HepG2 (cell line): ENCODE results near the gene BLZF1. TPM values are rescaled to one million over a fixed set of nuclear protein-coding genes. Genes with fewer than 3 reads are reported as not detected.

Experiments
- ATAC-seq: fragments of 200-7000 bp; cut with Tn5 transposase; 3 replicates; pipeline ENCODE4 v1.9.1; 2020; ENCODE audit warnings: mild to moderate bottlenecking, moderate library complexity
- BruUV-seq: library from RNA; stranded (reverse); fragments of 400-500 nt; replicated peaks from 2 replicates; lab custom pipeline; 2021; lab: Mats Ljungman, UMichigan
- CTCF ChIA-PET: fragments of 300-600 bp; formaldehyde crosslinking; extraction: SDS; loops from one replicate; lab custom pipeline; 2021; ENCODE audit warnings: low total read pairs, inconsistent platforms, low intra/inter-chr PET ratio; lab: Yijun Ruan, JAX
- POLR2A ChIA-PET: fragments of 350-600 bp; sonication (Branson Sonifier 250); formaldehyde crosslinking; loops from one replicate; lab custom pipeline; 2020; ENCODE audit warnings: antibody characterized with exemption, inconsistent platforms; lab: Yijun Ruan, JAX
- DNase-seq: peaks from one replicate; pipeline ENCODE4 v3.0.0-alpha.2; 2015; ENCODE audit warnings: low spot score
- FAIRE-seq: peaks from 3 replicates; lab custom pipeline; 2011; peaks lifted over from hg19 to GRCh38; lab: Jason Lieb, UNC
- H2AFZ ChIP-seq: one replicate; pipeline ENCODE4 v1.6.1; 2011; ENCODE audit warnings: low read length, inconsistent platforms
- H3K27ac ChIP-seq: fragments of 300-600 bp; 3 replicates; pipeline ENCODE4 v1.8.0; 2011; ENCODE audit warnings: mixed run types, mild to moderate bottlenecking, mixed read lengths, low read length, inconsistent platforms; ENCODE audit not compliant: insufficient read depth; ENCODE audit errors: extremely low read length
- H3K27me3 ChIP-seq, 2 experiments: fragments of 200-600 bp in 1 of 2; 2 replicates in 1 of 2; 3 replicates in 1 of 2; pipeline versions ENCODE4 v1.6.0 to v1.8.0; 2011; ENCODE audit warnings: low read length in 2 of 2, mild to moderate bottlenecking in 2 of 2, moderate library complexity in 2 of 2, inconsistent platforms in 1 of 2; ENCODE audit not compliant: insufficient read depth in 2 of 2, control insufficient read depth in 1 of 2
- H3K36me3 ChIP-seq, 2 experiments: fragments of 200-600 bp in 1 of 2; replicated peaks in 1 of 2; 2 replicates in 1 of 2; 3 replicates in 1 of 2; pipeline versions ENCODE4 v1.5.1 to v1.8.0; 2011; ENCODE audit warnings: low read length in 2 of 2, inconsistent platforms in 1 of 2; ENCODE audit not compliant: insufficient read depth in 2 of 2, control insufficient read depth in 1 of 2
- H3K4me1 ChIP-seq: 2 replicates; pipeline ENCODE4 v1.5.1; 2012; ENCODE audit warnings: low read length, inconsistent platforms; ENCODE audit not compliant: insufficient read depth
- H3K4me2 ChIP-seq: 2 replicates; pipeline ENCODE4 v1.6.0; 2011; ENCODE audit warnings: low read depth, low read length, inconsistent platforms
- H3K4me3 ChIP-seq, 3 experiments: fragments of 200-600 bp in 1 of 3; sonication (generic), shearing (Covaris generic) in 1 of 3; replicated peaks in 1 of 3; 2 replicates each; pipeline ENCODE4 v1.5.1; 2011 to 2016; ENCODE audit warnings: low read length in 3 of 3, inconsistent platforms in 2 of 3, low read depth in 2 of 3, mild to moderate bottlenecking in 2 of 3, control low read depth in 1 of 3, mixed read lengths in 1 of 3; ENCODE audit not compliant: insufficient read depth in 1 of 3
- H3K79me2 ChIP-seq: one replicate; pipeline ENCODE4 v1.6.1; 2011; ENCODE audit warnings: low read length, inconsistent platforms; ENCODE audit not compliant: insufficient read depth
- H3K9ac ChIP-seq: 2 replicates; pipeline ENCODE4 v1.6.0; 2011; ENCODE audit warnings: mild to moderate bottlenecking, low read depth, low read length, inconsistent platforms; ENCODE audit not compliant: insufficient read depth
- H3K9me3 ChIP-seq: 2 replicates; pipeline ENCODE4 v1.5.1; 2012; ENCODE audit warnings: mild to moderate bottlenecking, low read length
- H4K20me1 ChIP-seq: 2 replicates; pipeline ENCODE4 v1.6.0; 2011; ENCODE audit warnings: inconsistent platforms, mild to moderate bottlenecking, low read length, moderate library complexity; ENCODE audit not compliant: insufficient read depth
- GATA4 ChIP-seq: sonication (generic); IDR thresholded peaks from 2 replicates; pipeline ENCODE4 v1.6.1; 2016; ENCODE audit warnings: antibody characterized with exemption, low read depth, borderline replicate concordance
- RARA ChIP-seq: IDR thresholded peaks from 2 replicates; pipeline ENCODE4 v1.6.1; 2016; ENCODE audit warnings: missing genetic modification reagents, missing compliant biosample characterization
- RFX1 ChIP-seq: fragments of 450-650 bp; IDR thresholded peaks from 2 replicates; pipeline ENCODE4 v1.6.1; 2017
- RFX3 ChIP-seq: IDR thresholded peaks from 2 replicates; pipeline ENCODE4 v1.6.1; 2016; ENCODE audit warnings: missing biosample characterization, missing genetic modification reagents
- SALL1 ChIP-seq: sonication (generic); formaldehyde crosslinking; IDR thresholded peaks from 2 replicates; pipeline ENCODE4 v1.8.0; 2022; ENCODE audit warnings: mild to moderate bottlenecking, missing genetic modification reagents
- SMYD3 ChIP-seq: sonication (generic); formaldehyde crosslinking; IDR thresholded peaks from 2 replicates; pipeline ENCODE4 v1.8.1; 2023; ENCODE audit warnings: mild to moderate bottlenecking, missing genetic modification reagents
- XRCC5 ChIP-seq: fragments of 200-400 bp; formaldehyde crosslinking; optimal IDR thresholded peaks from 2 replicates; pipeline ENCODE3; 2017; ENCODE audit warnings: mild to moderate bottlenecking, low read length
- ZMYM4 ChIP-seq: sonication (generic); formaldehyde crosslinking; IDR thresholded peaks from 2 replicates; pipeline ENCODE4 v1.8.1; 2023; ENCODE audit warnings: mild to moderate bottlenecking, missing genetic modification reagents
- ZNF879 ChIP-seq: sonication (generic); formaldehyde crosslinking; IDR thresholded peaks from 2 replicates; pipeline ENCODE4 v1.8.1; 2023; ENCODE audit warnings: missing genetic modification reagents
- WGBS: methylation state at CpG from one replicate; pipeline ENCODE4 v1.1.6; 2017; ENCODE audit warnings: low lambda C conversion rate; 5-methylcytosine and 5-hydroxymethylcytosine counted together
- in situ Hi-C: cut with HindIII; loops from 2 replicates; pipeline ENCODE4 v1.10.0; 2017; ENCODE audit warnings: low pct_unique_long_range_greater_than_20kb; ENCODE audit not compliant: extremely low pct_ligation_motif_present
- intact Hi-C: fragments of 100-400 bp; cut with micrococcal nuclease; formaldehyde crosslinking; loops from one replicate; pipeline ENCODE4 v1.10.0; 2022; ENCODE audit not compliant: unreplicated experiment
- polyA plus RNA-seq, 8 experiments: library from polyadenylated mRNA; depleted of rRNA in 3 of 8; stranded (reverse) in 7 of 8; unstranded in 1 of 8; fragments of >200 nt; fragmentation: Illumina TruSeq in 4 of 8; extraction: Trizol in 4 of 8; gene quantifications; 2 replicates each; pipeline versions ENCODE4 v1.2.1 to v1.2.3, GENCODE V29; 2011 to 2016; ENCODE audit warnings: low read depth in 4 of 8, missing spikeins in 1 of 8, mixed read lengths in 1 of 8; ENCODE audit not compliant: insufficient read depth in 1 of 8
- total RNA-seq, 5 experiments: library from RNA; depleted of rRNA; stranded (reverse); fragments of >200 nt; fragmentation: Illumina TruSeq; extraction: Trizol; gene quantifications; 2 replicates each; pipeline ENCODE4 v1.2.3, GENCODE V29; 2016; ENCODE audit warnings: low read depth in 1 of 5
- TF ChIP-seq, protein P1 (sequence below): sonication (generic); formaldehyde crosslinking; IDR thresholded peaks from 2 replicates; pipeline ENCODE4 v1.5.1; 2020; ENCODE audit warnings: mild to moderate bottlenecking, missing genetic modification reagents, moderate library complexity
- TF ChIP-seq, protein P2 (sequence below): sonication (generic); formaldehyde crosslinking; IDR thresholded peaks from 2 replicates; pipeline ENCODE4 v1.5.0; 2020; ENCODE audit warnings: missing genetic modification reagents, mild to moderate bottlenecking, borderline replicate concordance
- TF ChIP-seq, protein P3 (sequence below): sonication (generic); formaldehyde crosslinking; IDR thresholded peaks from 2 replicates; pipeline ENCODE4 v1.4.0; 2020; ENCODE audit warnings: missing genetic modification reagents, borderline replicate concordance

Gene BLZF1
- total and polyA plus RNA-seq, 2 of the 13 experiments (the other 11 are each of a cell fraction or from before 2014, with no cell fraction given) = 4.5 to 13.7 TPM

DNA sequence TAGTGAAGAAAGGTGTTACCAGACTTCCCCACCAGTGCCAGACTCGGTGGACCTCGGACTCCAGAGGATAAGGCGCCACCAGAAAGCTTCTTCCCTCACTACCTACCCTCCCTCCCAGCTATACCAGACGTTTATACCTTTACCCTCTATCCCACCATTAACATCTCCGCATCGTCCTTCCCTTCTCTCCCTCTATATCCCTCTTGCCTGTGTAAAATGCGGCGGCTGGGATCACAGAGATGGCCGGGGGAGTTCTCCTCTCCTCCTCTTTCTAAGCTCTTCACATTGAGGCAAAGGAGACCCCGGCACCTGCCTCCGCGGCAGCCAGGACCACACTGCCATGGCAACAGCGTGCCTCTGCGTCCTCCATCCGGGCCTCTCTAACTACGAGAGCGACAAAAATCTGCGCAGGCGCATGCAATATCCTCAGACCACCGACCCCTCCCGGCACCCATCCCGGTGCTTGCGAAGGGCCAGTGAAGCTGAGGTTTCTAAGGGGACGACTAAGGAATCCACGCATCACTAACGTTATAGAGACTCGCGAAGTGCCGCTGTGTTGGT is 59.2 kb downstream of the BLZF1 start, which contains the start of gene CCDC181:
CCDC181 (minus strand) TSS at position 394 of the 561 bp plus-strand sequence. CDS start 2,547 bp downstream, outside the sequence.
- POLR2A ChIA-PET = no interaction called here
- Histone ChIP-seq H2AFZ (no peak within 1 kb of the TSS), H4K20me1 (no peaks in the 10 kb centered on the region), H3K27me3 (peaks cover 2 to 16% of the 10 kb centered on the region in 2 experiments; a peak in 4 of 5 replicates), H3K27ac (no peak within 1 kb of the TSS), H3K9me3 (0 out of 2 replicates have a peak, but pooled peaks cover under 1% of the 10 kb centered on the region), H3K4me1 (0 out of 2 replicates have a peak, but pooled peaks cover 9% of the 10 kb centered on the region), H3K4me3 (peak within 1 kb of the TSS in 2 of 3 experiments; percentile 2 to 52; a peak in 3 of 6 replicates), H3K4me2 (peak within 1 kb of the TSS; percentile 59), H3K9ac (no peak within 1 kb of the TSS), H3K79me2 (no peaks in the 10 kb centered on the region), H3K36me3 (no peaks in the 10 kb centered on the region)
- no TSS peak for BruUV-seq
- CTCF ChIA-PET = no interaction called here
- DNase-seq = peak; percentile 3
- in situ Hi-C loops (no loop called here), intact Hi-C loops (no loop called here)
- no peak for FAIRE-seq
- ATAC-seq = peak; percentile 80
- WGBS = 6% methylated on average over 23 of the region's 29 CpGs
- TF ChIP-seq XRCC5 (no peak), ZMYM4 (CRISPR knock-in tag) (peak; percentile 35; the same call in 1 of the 2 replicates), RFX1 (peak; percentile 35; the same call in 1 of the 2 replicates), SALL1 (CRISPR knock-in tag) (0 out of 2 replicates have a peak, but pooled peaks have one; percentile 13), SMYD3 (CRISPR knock-in tag) (no peak), GATA4 (no peak), ZNF879 (CRISPR knock-in tag) (no peak), RFX3 (CRISPR knock-in tag) (peak; percentile 72), RARA (no peak)
- TF ChIP-seq, protein P1, sequence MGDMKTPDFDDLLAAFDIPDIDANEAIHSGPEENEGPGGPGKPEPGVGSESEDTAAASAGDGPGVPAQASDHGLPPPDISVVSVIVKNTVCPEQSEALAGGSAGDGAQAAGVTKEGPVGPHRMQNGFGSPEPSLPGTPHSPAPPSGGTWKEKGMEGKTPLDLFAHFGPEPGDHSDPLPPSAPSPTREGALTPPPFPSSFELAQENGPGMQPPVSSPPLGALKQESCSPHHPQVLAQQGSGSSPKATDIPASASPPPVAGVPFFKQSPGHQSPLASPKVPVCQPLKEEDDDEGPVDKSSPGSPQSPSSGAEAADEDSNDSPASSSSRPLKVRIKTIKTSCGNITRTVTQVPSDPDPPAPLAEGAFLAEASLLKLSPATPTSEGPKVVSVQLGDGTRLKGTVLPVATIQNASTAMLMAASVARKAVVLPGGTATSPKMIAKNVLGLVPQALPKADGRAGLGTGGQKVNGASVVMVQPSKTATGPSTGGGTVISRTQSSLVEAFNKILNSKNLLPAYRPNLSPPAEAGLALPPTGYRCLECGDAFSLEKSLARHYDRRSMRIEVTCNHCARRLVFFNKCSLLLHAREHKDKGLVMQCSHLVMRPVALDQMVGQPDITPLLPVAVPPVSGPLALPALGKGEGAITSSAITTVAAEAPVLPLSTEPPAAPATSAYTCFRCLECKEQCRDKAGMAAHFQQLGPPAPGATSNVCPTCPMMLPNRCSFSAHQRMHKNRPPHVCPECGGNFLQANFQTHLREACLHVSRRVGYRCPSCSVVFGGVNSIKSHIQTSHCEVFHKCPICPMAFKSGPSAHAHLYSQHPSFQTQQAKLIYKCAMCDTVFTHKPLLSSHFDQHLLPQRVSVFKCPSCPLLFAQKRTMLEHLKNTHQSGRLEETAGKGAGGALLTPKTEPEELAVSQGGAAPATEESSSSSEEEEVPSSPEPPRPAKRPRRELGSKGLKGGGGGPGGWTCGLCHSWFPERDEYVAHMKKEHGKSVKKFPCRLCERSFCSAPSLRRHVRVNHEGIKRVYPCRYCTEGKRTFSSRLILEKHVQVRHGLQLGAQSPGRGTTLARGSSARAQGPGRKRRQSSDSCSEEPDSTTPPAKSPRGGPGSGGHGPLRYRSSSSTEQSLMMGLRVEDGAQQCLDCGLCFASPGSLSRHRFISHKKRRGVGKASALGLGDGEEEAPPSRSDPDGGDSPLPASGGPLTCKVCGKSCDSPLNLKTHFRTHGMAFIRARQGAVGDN (CRISPR knock-in tag) = peak; percentile 49
- TF ChIP-seq, protein P2, sequence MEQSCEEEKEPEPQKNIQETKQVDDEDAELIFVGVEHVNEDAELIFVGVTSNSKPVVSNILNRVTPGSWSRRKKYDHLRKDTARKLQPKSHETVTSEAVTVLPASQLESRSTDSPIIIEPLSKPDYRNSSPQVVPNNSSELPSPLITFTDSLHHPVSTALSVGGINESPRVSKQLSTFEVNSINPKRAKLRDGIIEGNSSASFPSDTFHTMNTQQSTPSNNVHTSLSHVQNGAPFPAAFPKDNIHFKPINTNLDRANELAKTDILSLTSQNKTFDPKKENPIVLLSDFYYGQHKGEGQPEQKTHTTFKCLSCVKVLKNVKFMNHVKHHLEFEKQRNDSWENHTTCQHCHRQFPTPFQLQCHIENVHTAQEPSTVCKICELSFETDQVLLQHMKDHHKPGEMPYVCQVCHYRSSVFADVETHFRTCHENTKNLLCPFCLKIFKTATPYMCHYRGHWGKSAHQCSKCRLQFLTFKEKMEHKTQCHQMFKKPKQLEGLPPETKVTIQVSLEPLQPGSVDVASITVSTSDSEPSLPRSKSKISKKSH (CRISPR knock-in tag) = no peak
- TF ChIP-seq, protein P3, sequence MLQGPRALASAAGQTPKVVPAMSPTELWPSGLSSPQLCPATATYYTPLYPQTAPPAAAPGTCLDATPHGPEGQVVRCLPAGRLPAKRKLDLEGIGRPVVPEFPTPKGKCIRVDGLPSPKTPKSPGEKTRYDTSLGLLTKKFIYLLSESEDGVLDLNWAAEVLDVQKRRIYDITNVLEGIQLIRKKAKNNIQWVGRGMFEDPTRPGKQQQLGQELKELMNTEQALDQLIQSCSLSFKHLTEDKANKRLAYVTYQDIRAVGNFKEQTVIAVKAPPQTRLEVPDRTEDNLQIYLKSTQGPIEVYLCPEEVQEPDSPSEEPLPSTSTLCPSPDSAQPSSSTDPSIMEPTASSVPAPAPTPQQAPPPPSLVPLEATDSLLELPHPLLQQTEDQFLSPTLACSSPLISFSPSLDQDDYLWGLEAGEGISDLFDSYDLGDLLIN (CRISPR knock-in tag) = no peak
